Measurements from ENCODE around the gene MTMR12. TPM values are rescaled to one million over a fixed set of nuclear protein-coding genes. Genes with fewer than 3 reads are reported as not detected.
"Not testable (repeated sequence)": the region's sequence is repeated elsewhere in the genome, so short reads cannot be mapped to it uniquely, and the experiment has no call there.

The MTMR12 gene
- total RNA-seq, 1 donor from 2014 or later: 27.7 TPM

DNA sequence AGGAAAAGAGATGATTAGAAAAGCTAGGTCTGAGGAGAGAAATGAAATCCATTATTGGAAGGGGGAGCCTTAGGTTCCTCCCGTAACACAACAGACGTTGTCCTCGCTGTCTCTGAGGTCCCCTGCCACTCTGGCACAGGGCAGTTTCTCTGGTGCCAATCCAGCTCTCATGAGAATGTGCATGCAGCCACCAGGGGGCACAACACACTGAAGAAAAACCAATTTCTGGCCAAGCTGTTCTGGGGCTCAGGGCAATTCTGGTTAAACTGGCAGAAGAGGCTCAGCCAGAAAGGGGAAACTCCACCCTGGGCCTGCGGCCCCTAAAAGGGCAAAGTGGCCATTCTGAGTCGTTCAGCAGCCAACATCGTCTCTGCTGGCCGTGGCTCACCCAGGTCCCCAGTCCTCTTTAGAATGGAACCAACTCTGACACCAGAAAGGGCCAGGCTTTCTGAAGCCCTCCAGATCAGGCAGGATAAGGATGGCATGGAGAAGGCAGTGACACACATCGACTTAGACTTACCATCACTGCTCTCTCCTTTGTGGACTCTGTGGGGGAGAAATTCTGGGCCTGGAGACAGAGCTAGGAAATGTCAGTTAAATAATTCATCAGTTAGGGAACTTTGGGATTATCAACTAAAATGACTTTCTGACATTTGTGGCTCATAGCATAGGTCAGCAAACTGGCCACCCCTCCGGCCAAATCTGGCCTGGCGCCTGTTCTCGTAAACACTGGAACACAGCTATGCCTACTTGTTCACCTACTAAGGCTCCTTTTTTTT lies 80.1 kb downstream of the MTMR12 start:
- peak; percentile 23 for DNase-seq

DNA sequence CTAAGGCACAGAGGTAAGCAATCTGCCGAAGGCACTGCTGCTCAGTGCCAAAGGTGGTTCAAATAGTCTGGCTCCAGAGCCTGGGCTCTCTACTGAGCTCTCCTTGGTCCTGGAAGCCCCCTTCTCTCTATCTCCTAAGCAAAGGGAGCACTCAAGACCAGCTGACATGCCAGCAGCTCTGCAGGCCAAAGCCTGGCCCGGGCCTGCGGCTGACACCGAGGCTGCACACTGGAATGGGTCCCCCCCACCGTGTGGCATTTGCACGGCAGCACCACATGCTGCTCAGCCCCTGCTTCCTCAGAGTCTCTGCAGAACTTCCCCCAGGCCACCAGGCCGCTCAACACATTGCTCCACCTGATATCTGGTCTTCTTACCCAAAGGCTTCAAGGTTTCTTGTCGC lies 80.8 kb downstream of the MTMR12 start:
- no peak for DNase-seq

DNA sequence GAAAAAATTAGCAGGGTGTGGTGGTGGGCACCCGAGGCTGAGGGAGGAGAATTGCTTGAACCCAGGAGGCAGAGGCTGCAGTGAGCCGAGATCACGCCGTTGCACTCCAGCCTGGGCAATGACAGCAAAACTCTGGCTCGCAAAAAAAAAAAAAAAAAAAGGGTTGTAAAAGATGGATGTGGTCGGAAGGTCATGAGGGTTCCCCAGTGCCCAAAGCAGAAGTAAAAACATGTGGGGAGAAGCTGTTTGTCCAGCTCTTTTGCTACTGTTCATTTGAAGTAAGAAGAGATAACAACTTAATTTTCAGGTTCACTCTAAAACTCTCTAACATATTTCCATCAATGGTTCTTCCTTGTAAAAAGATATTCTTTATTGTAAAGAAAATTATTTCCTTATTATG lies 81.5 kb downstream of the MTMR12 start:
- no peak for DNase-seq

DNA sequence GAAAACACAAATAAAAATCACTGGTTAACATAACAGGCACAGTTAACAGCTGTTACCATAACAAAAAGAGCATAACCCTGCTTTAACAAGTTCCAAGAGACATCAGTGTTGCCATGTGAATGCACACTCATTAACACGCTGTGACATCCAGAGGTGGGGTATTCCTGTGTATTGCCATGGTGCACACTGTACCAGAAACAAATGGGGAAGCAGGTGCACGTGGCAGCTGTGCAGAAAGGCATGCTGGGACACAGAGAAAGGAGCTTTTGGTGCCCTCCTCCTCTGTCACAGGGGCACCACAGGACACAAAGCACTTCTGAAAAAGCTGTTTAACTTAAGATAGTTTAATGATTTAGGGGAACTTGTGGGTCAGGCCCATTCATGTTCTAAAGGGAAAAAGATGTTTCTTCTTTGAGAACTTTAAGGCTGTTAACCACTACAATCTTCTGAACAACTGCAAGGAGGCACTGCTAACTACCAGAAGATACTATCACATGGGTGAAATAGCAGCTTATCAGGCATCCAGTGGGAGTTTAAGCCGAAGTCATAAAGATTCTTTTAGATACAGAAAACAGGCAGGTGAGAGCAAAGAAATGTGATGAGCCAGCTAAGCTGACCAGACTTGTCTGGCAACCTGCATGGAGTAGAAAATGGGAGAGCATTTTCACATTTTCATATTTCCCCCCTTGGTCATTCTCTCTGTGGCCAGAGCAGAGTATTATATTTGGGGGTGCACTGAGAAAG lies 82.2 kb downstream of the MTMR12 start:
- DNase-seq: no peak

DNA sequence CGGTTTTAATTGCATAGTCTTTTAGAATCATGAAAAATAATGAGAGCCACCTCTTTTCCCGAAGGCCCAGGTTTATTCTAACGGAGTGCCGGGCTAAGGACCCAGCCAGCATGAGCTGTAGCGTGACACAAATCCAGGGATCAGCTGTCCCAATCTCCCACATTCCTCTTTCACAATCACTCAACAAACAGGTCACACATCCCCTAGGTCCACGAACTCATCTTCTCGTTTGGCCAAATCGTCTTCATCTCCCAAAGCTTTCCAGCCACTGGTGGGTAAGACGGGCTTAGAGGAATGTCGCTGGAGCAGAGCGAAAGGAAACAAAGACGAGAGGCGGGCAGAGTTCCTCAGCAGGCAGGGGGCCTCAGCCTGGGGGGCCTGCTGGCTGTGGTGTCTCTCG lies 83.2 kb downstream of the MTMR12 start:
- DNase-seq: no peak

DNA sequence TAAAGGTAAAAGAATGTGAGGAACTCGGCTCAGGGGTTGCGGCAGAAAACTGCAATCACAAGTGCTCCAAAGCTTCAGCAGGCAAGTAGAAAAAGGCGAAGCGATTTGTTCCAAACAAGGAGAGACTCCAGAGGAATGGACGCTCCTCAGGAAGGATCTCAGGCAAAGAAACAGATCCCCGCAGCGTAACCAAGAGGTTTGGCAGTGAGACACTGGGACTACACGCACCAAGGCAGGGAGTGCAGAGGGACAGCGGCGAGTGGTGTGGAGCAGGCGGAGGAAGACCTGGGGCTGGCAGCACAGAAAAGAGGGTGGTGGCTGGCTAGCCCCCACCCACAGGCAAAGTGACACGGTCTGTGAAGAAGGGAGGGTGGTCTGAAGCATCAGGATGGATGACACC lies 83.9 kb downstream of the MTMR12 start:
- DNase-seq: no peak

DNA sequence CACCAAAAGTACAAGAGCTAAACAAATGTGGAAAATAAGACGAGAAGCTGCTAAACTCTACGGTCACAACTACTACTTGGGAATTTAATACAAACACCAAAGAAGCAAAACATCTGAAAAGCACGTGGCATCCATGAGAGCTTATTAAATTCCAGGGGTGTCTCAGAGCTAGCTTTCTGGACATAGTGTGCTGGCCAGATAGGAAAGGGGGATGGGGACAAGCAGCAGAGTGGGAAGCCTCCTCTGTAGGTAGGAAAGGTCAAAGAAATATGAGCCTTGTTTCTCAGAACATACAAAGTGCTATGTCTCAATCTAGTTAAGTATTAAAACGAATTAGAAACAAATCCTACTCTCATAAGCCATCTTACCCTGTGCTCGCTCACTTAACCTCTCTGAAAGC lies 87.3 kb downstream of the MTMR12 start:
- DNase-seq: peak; percentile 29

DNA sequence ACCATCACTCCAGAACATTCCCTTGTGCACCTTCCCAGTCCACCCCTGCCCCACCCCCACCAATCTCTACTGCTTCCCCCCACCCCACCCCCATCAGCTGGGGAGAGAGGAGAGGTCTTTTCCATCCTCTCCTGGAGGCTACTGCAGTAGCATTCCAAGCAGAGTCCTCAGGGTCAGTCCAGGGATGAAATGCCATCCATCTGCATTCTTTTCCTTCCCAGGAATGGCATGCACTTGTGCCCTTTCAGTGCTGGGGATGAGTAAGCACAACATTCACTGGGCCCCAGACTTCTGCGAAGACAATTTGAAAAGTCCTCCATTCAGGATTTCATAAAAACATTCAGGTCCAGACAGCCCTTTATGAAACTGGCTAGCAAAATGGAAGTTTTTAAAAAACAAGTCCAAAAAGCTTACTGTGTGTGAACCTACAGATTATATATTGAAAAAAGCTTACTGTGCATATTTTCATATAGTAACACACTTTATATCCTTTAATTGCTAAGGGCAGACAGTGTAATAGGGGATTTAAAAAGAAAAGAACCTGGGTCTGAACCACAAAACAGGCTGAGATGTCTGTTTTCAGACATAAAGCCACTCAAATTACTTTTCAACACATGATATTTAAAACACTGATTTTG lies 88.6 kb downstream of the MTMR12 start:
- no peak for DNase-seq

DNA sequence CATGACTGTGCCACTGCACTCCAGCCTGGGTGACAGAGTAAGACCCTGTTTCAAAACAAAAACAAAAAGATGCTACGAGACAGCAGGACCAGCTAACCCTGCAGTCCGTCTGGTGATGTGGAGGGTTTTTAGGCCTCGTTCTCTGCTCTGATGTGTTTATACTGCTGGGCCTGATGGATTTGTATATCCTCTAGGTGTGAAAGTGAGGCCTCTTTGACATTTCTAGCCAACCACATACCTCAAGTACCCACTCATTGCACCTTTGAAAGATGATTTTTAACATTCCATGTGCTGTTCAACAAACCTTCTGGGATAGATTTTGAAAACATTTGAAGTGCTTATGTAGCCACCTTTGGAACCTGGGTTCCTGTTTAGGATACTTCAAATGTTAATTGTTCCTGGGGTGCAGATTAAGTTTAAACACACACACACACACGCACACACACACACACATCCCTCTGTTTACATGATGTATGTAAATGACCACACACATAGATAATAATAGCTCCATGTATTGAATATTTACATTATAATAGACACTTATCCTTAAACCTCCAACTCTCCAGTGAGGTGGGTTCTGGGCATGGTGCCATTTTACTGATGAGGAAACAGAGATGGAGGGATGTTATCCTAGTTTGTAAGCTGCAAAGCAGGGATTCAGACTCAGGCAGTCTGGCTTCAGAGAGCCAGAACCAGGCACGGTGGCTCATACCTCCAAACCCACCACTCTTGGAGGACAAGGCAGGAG lies 89.8 kb downstream of the MTMR12 start:
- DNase-seq: no peak

DNA sequence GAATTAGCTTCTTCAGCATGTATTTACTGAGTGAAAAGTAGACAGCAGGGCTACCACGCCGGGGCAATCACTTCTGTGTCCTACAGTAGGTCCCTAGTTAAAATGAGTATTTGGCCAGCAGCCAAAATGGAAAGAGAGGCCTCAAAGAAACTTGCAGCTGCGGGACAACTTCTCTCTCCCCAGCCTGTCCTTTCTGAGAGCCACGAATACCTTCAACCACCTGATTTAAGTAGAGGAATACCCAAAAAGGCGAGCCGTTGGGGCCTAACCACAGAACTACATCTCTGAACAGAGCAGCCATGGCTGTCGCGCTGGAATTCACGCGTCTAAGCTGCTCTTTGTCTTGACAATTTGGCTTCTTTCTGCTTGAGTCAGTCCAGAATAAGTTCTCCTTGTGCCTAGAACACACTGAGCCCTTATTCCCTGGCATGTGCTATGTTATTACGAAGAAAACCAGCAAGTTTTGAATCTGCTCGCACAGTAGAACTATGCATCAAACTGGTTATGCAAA lies 94.8 kb downstream of the MTMR12 start:
- no peak for DNase-seq

DNA sequence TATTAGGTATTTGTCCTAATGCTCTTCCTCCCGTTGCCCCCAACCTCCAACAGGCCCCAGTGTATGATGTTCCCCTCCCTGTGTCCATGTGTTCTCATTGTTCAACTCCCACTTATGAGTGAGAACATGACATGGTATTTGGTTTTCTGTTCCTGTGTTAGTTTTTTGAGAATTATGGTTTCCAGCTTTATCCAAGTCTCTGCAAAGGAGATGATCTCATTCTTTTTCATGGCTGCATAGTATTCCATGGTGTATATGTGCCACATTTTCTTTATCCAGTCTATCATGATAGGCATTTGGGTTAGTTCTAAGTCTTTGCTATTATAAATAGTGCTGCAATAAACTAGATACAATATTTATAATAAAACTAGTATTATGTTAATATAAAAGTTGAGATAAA lies 98.4 kb downstream of the MTMR12 start:
- not testable (repeated sequence) for DNase-seq

DNA sequence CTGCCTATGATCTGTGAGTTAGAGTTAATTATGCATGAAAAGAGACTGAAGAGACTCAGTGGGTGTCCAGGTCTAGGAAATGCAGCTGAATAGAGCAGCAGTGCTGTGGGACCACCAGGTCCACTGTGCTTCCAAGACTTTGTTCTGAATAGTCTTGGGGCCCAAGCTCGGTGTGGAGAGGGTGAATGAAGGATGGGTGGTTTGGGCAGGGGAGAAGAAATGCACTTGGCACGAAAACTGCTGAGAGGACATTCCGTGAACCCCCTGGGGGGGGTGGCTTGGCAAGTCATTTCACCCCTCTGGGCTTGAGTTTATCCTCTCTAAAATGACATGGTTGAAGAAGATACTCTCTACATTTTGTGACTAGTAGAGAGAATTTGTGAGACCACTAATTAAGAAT lies 102.6 kb downstream of the MTMR12 start:
- DNase-seq: no peak

DNA sequence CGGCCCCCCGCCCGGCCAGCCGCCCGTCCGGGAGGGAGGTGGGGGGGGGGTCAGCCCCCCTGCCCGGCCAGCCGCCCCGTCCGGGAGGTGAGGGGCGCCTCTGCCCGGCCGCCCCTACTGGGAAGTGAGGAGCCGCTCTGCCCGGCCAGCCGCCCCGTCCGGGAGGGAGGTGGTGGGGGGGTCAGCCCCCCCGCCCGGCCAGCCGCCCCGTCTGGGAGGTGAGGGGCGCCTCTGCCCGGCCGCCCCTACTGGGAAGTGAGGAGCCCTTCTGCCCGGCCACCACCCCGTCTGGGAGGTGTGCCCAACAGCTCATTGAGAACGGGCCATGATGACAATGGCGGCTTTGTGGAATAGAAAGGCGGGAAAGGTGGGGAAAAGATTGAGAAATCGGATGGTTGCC lies 103.9 kb downstream of the MTMR12 start:
- not testable (repeated sequence) for DNase-seq

DNA sequence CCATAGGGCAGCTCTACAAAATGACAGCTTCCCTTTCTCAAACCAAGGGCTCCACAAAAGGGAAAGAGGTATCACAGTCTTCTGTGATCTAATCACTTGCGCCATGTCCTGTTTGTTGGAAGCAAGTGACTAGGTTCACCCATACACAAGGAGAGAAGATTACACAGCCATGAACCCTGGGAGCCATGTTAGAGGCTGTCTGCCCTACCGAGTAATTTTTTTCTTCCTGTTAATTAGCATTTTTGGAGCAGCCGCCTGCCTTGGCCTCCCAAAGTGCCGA lies 105.4 kb downstream of the MTMR12 start:
- DNase-seq: no peak

DNA sequence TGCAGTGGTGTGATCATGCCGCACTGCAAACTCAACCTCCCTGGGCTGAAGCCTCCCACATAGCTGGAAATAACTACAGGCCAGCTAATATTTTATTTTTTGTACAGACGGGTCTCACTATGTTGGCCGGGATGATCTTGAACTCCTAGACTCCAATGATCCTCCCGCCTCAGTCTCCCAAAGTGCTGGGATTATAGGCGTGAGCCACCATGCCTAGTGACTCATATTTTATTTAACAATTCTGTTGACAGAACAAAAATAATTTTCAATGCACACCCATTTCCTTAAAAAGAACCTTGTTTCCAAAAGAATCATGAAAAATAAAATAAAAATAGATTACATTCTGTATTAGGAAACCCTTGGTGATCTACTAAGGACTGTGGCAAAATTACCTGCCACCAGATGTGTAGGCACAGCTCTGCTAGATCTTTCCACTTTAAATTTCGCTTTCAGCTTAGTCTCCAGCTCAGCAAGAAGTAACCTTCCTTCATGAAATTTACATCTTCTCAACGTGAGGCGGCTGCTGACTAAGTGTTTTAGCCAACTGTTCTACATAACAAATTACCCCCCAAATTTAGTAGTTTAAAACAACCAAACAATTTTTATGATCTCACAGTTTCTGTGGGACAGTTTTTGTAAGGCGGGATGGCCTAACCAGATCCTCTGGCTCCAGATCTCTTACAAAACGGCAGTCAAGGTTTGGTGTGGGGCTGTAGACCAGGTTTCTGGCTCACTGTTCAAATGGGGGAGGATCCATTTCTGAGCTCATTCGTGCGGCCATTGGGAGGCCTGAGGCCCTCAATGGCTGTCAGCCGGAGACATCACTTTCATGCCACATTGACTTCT lies 106.0 kb downstream of the MTMR12 start:
- DNase-seq: no peak

DNA sequence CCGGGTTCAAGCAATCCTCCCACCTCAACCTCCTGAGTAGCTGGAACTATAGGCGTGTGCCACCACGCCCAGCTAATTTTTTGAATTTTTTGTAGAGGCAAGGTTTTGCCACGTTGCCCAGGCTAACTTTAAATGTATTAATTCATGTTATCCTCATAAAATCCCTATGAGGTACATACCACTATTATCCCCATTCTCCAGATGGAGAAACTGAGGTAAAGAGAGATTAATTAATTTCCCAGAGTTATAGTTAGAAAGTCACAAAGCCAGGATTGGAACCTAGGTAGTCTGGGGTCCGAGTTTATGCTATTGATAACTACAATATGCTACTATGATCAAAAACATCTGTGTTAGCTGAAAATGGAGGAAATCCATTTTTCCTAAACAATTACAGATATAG lies 106.7 kb downstream of the MTMR12 start:
- no peak for DNase-seq

DNA sequence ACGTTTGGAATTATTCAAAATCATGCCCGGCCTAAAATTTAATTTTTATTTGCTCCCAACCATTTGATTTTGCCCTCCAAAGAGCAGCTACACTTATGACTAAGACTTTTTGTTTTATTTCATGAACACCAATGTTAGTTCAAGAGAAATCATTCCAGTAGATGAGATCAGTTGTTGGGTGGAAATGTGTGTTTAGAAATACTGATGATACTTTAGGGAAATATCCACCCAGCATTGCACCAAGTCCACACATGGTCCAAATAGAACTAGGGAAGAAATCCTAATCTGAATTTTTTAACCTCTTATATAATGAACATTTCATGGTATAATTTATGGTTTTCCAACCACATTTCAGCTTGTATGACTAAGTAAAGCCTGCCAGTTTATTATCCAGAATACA lies 110.3 kb downstream of the MTMR12 start:
- peak; percentile 89 for DNase-seq

DNA sequence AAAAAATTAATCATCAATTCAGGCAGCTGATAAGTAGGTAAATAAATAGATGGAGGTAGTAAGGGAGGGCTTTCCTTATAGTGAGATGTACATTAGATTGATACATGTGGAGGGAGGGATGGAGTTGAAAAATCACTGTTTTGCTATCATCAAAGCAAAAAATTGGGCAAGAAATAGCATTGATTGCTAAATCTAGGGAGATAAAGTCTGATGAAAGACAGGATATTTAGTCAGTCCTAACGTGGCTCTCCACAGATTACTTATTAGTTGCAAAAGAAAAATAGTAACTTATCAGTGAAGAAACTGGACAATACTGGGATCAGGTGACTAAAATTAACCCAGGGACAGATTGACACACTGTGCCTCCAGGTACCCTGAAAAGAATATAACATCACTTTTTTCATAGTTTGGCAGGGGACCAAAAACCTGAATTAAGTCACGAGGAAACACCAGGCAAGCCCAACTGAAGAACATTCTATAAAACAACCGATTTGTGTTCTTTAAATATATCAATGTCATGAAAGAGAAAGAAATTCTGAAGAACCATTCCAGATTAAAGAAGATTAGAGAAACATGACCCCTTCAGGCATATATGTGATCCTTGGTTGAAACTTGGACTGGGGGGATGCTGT lies 111.5 kb downstream of the MTMR12 start:
- DNase-seq: no peak

DNA sequence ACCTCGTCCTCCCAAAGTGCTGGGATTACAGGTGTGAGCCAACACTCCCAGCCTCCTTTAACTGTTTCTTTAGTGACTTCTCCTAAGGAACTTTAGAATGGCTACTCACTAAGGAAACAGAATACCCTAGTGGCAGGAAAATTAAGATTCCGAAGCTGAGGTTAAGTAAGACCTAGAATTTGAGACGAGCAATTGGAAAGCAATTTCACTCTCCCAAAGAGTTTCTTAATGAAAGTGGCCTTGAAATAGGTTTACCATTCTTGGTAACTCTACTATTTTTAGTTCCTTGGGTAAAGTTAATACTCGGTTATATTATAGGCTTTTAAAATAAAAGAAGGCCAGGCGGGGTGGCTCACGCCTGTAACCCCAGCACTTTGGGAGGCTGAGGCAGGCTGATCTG lies 115.7 kb downstream of the MTMR12 start:
- no peak for DNase-seq

DNA sequence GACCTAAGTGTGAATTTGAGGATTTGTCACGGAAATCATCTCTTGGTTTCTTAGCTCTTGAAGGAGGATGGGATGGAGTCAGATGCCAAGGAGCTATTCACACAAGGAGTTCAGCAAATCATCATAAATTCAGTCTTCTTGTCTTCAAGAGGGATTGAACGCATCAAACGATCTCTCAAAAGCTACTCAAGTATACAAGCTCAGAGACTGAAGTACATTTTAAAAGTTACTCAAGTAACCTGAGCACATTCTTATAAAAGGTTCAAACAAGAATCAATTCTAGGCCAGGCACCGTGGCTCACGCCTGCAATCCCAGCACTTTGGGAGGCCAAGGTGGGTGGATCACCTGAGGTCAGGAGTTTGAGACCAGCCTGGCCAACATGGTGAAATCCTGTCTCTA lies 117.5 kb downstream of the MTMR12 start:
- no peak for DNase-seq

DNA sequence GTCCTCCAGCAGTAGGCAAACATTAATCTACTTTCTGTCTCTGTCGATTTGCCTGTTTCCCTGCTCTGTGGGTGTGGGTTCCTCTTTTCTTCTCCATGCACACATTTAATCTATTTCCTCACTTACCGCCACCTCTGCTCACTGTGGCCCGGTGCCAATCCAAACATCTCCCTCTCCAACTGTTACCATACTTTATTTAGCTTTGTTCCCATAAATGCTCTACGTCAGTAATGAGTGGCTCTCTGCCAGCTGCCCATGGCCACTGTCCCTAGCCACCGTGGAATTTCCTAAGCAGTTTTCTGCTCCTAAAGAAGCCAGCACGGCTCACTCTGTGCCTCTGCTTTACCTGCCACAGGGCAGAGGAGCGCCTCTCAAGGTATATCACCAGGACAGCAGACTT lies 119.1 kb downstream of the MTMR12 start:
- DNase-seq: peak; percentile 51
